Heart left ventricle (tissue), 16 donors: ENCODE measurements around the gene GRXCR1. TPM values are rescaled to one million over a fixed set of nuclear protein-coding genes. Genes with fewer than 3 reads are reported as not detected.

Source experiments
- ATAC-seq, 4 donors: fragments of 200-7000 bp; cut with Tn5 transposase; one replicate each; pipeline ENCODE4 v1.9.1; 2020 to 2022; ENCODE audit warnings: moderate library complexity in 4 of 4, mild to moderate bottlenecking in 3 of 4, moderate number of reproducible peaks in 1 of 4
- DNase-seq, 5 donors: peaks; one replicate each; pipeline ENCODE4 v3.0.0-alpha.2; 2020
- H3K27ac ChIP-seq, 12 donors: fragments of 200-600 bp; sonication (generic) in 4 of 12; one replicate each; pipeline versions ENCODE4 v1.5.0 to v1.8.0; 2016 to 2022; ENCODE audit warnings: mild to moderate bottlenecking in 2 of 12
- H3K27me3 ChIP-seq, 9 donors: fragments of 200-600 bp; sonication (generic) in 2 of 9; one replicate each; pipeline versions ENCODE4 v1.5.1 to v1.8.0; 2016 to 2022; ENCODE audit warnings: mild to moderate bottlenecking in 3 of 9
- H3K36me3 ChIP-seq, 9 donors: fragments of 200-600 bp; sonication (generic) in 2 of 9; one replicate each; pipeline versions ENCODE4 v1.5.0 to v1.8.0; 2018 to 2022; ENCODE audit warnings: mild to moderate bottlenecking in 2 of 9
- H3K4me1 ChIP-seq, 12 donors: fragments of 200-600 bp; sonication (generic) in 4 of 12; one replicate each; pipeline versions ENCODE4 v1.5.0 to v1.8.0; 2016 to 2022; ENCODE audit warnings: mild to moderate bottlenecking in 3 of 12
- H3K4me3 ChIP-seq, 12 donors: fragments of 200-600 bp; sonication (generic) in 4 of 12; one replicate each; pipeline versions ENCODE4 v1.5.0 to v1.8.0; 2017 to 2022; ENCODE audit warnings: mild to moderate bottlenecking in 9 of 12, moderate library complexity in 4 of 12
- H3K9me3 ChIP-seq, 12 donors: fragments of 200-600 bp; sonication (generic) in 4 of 12; one replicate each; pipeline versions ENCODE4 v1.5.0 to v1.8.0; 2016 to 2022; ENCODE audit warnings: mild to moderate bottlenecking in 1 of 12
- CTCF ChIP-seq, 12 donors: fragments of 200-600 bp; sonication (generic) in 4 of 12; IDR thresholded peaks; one replicate each; pipeline versions ENCODE4 v1.5.0 to v1.8.0; 2018 to 2022; ENCODE audit warnings: antibody characterized with exemption in 12 of 12, mild to moderate bottlenecking in 5 of 12
- POLR2A ChIP-seq, 2 donors: fragments of 450-650 bp; IDR thresholded peaks; one replicate each; pipeline ENCODE4 v1.6.1; 2017; ENCODE audit warnings: antibody characterized with exemption in 2 of 2, mild to moderate bottlenecking in 2 of 2, moderate library complexity in 2 of 2
- WGBS, 4 donors: extraction: QIAGEN DNeasy Blood & Tissue Kit in 2 of 4; methylation state at CpG; one replicate each; pipeline versions ENCODE4 v1.1.5 to v1.1.7; 2013 to 2018; 5-methylcytosine and 5-hydroxymethylcytosine counted together
- intact Hi-C, 10 donors: fragments of 100-400 bp; cut with DNase I; formaldehyde crosslinking; loops; one replicate each; pipeline versions ENCODE4 v1.11.1 to v1.14.2; 2022
- polyA plus RNA-seq, 2 donors: library from polyadenylated mRNA; stranded (reverse); fragments of 200-250 nt; gene quantifications; one replicate each; pipeline ENCODE4 v1.2.3, GENCODE V29; 2013
- total RNA-seq, 9 donors: library from RNA; depleted of rRNA in 2 of 9; stranded (reverse); fragments of >200 nt in 2 of 9; fragmentation: NEBNext Ultra II Directional in 3 of 9; extraction: Animal tissue kit (Norgen Biotek cat#: 25700) in 3 of 9; gene quantifications; one replicate each; pipeline versions ENCODE4 v1.1.0 to v1.2.4, GENCODE V29; 2016 to 2023
- donor health status: ischemic (EF 13 %, LVEDD 7.1; RV severe dilation, severe dysfunction).
- donor health status: healthy with polysubstance abuse.
- donor health status: DM: no; HTN: yes; CAD: no.
- donor health status: DM: no; HTN: no; CAD: no.
- donor health status: ischemic (EF 25% LVEDD 6.9; RV normal size, moderate dysfunction).
- donor health status: ischemic (EF 25% LVEDD 5.7; RV mildly dilated, moderate dysfunction).
- donor health status: healthy.
- donor health status: DM: yes; HTN: yes; CAD: no.
- donor health status: ischemic (EF 35%, LVEDD 5.7; RV mildly dilated, moderate dysfunction).
- donor health status: nonischemic (EF 11% LVEDD 7.7; RV severe dilation, severe dysfunction).
- donor health status: DM: yes; HTN: yes; CAD: no.
- donor health status: PGD.
- donor health status: ischemic (EF 29% LVEDD 5.4; RV normal size, mild dysfunction).
- donor health status: nonischemic (EF 23%, LVEDD 6.1; RV moderate dilation, normal function).

The GRXCR1 gene
- total and polyA plus RNA-seq, 11 donors, result not detected

GRCh38 chr4:42904986-42905385 is 12.5 kb downstream of the GRXCR1 start:
- WGBS, 4 donors, result 80 to 89% (median 86%) methylated on average over 5 of the region's 5 CpGs
- Histone ChIP-seq H3K27ac (no peak overlapping the region), H3K36me3 (no peaks in the 10 kb centered on the region), H3K27me3 (no peaks in the 10 kb centered on the region), H3K4me3 (no peak overlapping the region), H3K9me3 (peaks cover 0 to 4% (median 0%) of the 10 kb centered on the region in 12 donors), H3K4me1 (no peaks in the 10 kb centered on the region)
- DNase-seq, result no peak
- intact Hi-C loops, result no loop called here
- no peak for TF ChIP-seq CTCF (IDR thresholded peaks at IDR 0.05)
- TF ChIP-seq POLR2A (IDR thresholded peaks at IDR 0.05), result no peak
- no peak for ATAC-seq

GRCh38 chr4:42905591-42905990 is 13.1 kb downstream of the GRXCR1 start:
- Histone ChIP-seq H3K9me3 (peaks cover 0 to 4% (median 0%) of the 10 kb centered on the region in 12 donors), H3K27ac (no peak overlapping the region), H3K4me3 (no peak overlapping the region), H3K4me1 (no peaks in the 10 kb centered on the region), H3K27me3 (no peaks in the 10 kb centered on the region), H3K36me3 (no peaks in the 10 kb centered on the region)
- no peak for DNase-seq
- no peak for TF ChIP-seq POLR2A (IDR thresholded peaks at IDR 0.05)
- TF ChIP-seq CTCF (IDR thresholded peaks at IDR 0.05), result no peak
- intact Hi-C loops, result no loop called here
- WGBS, 4 donors, result 82 to 94% (median 91%) methylated on average over 3 of the region's 3 CpGs
- no peak for ATAC-seq

GRCh38 chr4:42906341-42906740 is 13.8 kb downstream of the GRXCR1 start:
- Histone ChIP-seq H3K9me3 (no peaks in the 10 kb centered on the region), H3K27ac (no peak overlapping the region), H3K4me1 (no peaks in the 10 kb centered on the region), H3K4me3 (no peak overlapping the region), H3K27me3 (no peaks in the 10 kb centered on the region), H3K36me3 (no peaks in the 10 kb centered on the region)
- intact Hi-C loops, result no loop called here
- WGBS, 4 donors, result 91 to 96% (median 94%) methylated on average over 1 of the region's 1 CpG
- TF ChIP-seq CTCF (IDR thresholded peaks at IDR 0.05), result no peak
- TF ChIP-seq POLR2A (IDR thresholded peaks at IDR 0.05), result no peak
- ATAC-seq, result no peak
- no peak for DNase-seq

- no peak overlapping the region for H3K27ac ChIP-seq
- no peaks in the 10 kb centered on the region for H3K9me3 ChIP-seq
- H3K27me3 ChIP-seq, result no peaks in the 10 kb centered on the region
- intact Hi-C loops, result no loop called here
- 78 to 82% (median 81%) methylated on average over 6 of the region's 6 CpGs for WGBS, 4 donors
- no peak for TF ChIP-seq CTCF (IDR thresholded peaks at IDR 0.05)
- no peak for TF ChIP-seq POLR2A (IDR thresholded peaks at IDR 0.05)
- H3K4me1 ChIP-seq, result no peaks in the 10 kb centered on the region
- no peak for DNase-seq
- no peak overlapping the region for H3K4me3 ChIP-seq
- no peak for ATAC-seq
- no peaks in the 10 kb centered on the region for H3K36me3 ChIP-seq
Observed at GRCh38 chr4:42906891-42907759, 14.6 kb downstream of the GRXCR1 start.
